Smooth muscle cell (in vitro differentiated cells): ENCODE results near the gene STON2. TPM values are rescaled to one million over a fixed set of nuclear protein-coding genes. Genes with fewer than 3 reads are reported as not detected.
A peak's percentile ranks its signal among the peaks of the same experiment; 100 is the strongest.

Experiments
- DNase-seq: peaks from one replicate; lab custom pipeline; 2025; ENCODE audit not compliant: unreplicated experiment; lab: John Stamatoyannopoulos, UW
- H2AFZ ChIP-seq: fragments of 200-600 bp; sonication (generic); 2 replicates; pipeline ENCODE4 v1.6.0; 2016; ENCODE audit warnings: antibody characterized with exemption, low read depth, mild to moderate bottlenecking
- H3F3A ChIP-seq: fragments of 200-600 bp; sonication (generic); 2 replicates; pipeline ENCODE4 v1.6.0; 2017; ENCODE audit warnings: antibody characterized with exemption, low read depth
- H3K27ac ChIP-seq: fragments of 200-600 bp; sonication (generic); 2 replicates; pipeline ENCODE4 v1.5.1; 2016; ENCODE audit warnings: low read depth, mild to moderate bottlenecking
- H3K27me3 ChIP-seq: fragments of 200-600 bp; sonication (generic); 2 replicates; pipeline ENCODE4 v1.6.1; 2016; ENCODE audit warnings: low read depth, mild to moderate bottlenecking
- H3K36me3 ChIP-seq: fragments of 200-600 bp; sonication (generic); 2 replicates; pipeline ENCODE4 v1.5.1; 2016; ENCODE audit warnings: low read depth
- H3K4me1 ChIP-seq: fragments of 200-600 bp; sonication (generic); 2 replicates; pipeline ENCODE4 v1.5.1; 2016; ENCODE audit warnings: low read depth
- H3K4me2 ChIP-seq: fragments of 200-600 bp; sonication (generic); 2 replicates; pipeline ENCODE4 v1.6.0; 2016; ENCODE audit warnings: mild to moderate bottlenecking
- H3K4me3 ChIP-seq: fragments of 200-600 bp; sonication (generic); 2 replicates; pipeline ENCODE4 v1.5.1; 2016; ENCODE audit warnings: mild to moderate bottlenecking
- H3K79me2 ChIP-seq: fragments of 200-600 bp; sonication (generic); 2 replicates; pipeline ENCODE4 v1.6.0; 2016; ENCODE audit warnings: low read depth, mild to moderate bottlenecking
- H3K9ac ChIP-seq: fragments of 200-600 bp; sonication (generic); 2 replicates; pipeline ENCODE4 v1.6.0; 2016; ENCODE audit warnings: low read depth
- H3K9me3 ChIP-seq: fragments of 200-600 bp; sonication (generic); replicated peaks from 2 replicates; pipeline ENCODE4 v1.5.1; 2016; ENCODE audit warnings: low read depth
- H4K20me1 ChIP-seq: fragments of 200-600 bp; sonication (generic); 2 replicates; pipeline ENCODE4 v1.6.0; 2016; ENCODE audit warnings: low read depth
- CTCF ChIP-seq: fragments of 200-600 bp; sonication (generic); IDR thresholded peaks from 2 replicates; pipeline ENCODE4 v1.5.1; 2017; ENCODE audit warnings: borderline replicate concordance, mild to moderate bottlenecking, antibody characterized with exemption; ENCODE audit not compliant: insufficient read depth, poor library complexity, severe bottlenecking
- WGBS: methylation state at CpG from one replicate; pipeline ENCODE4 v1.1.7; 2016; ENCODE audit warnings: low lambda C conversion rate; 5-methylcytosine and 5-hydroxymethylcytosine counted together
- polyA plus RNA-seq: library from polyadenylated mRNA; unstranded; fragments of >200 nt; fragmentation: Nextera tagmentation; extraction: Ambion mirVana; gene quantifications from 2 replicates; pipeline ENCODE4 v1.2.1, GENCODE V29; 2016
- total RNA-seq: library from RNA; depleted of rRNA; stranded (reverse); fragments of >200 nt; gene quantifications from 2 replicates; pipeline ENCODE4 v1.2.3, GENCODE V29; 2014

The STON2 gene
- total and polyA plus RNA-seq, 2 experiments from 2014 or later, result 1.7 to 43.6 TPM

GRCh38 chr14:81401420-81402122 lies 1.4 kb upstream of the STON2 start:
- H3F3A ChIP-seq, result peaks cover 6% of the 10 kb centered on the region
- no peaks in the 10 kb centered on the region for H4K20me1 ChIP-seq
- H3K4me1 ChIP-seq, result peaks cover 22% of the 10 kb centered on the region
- no peak for DNase-seq
- TF ChIP-seq CTCF, result no peak
- H3K9me3 ChIP-seq, result no peaks in the 10 kb centered on the region
- H3K4me2 ChIP-seq, result peak overlapping the region; percentile 65
- no peaks in the 10 kb centered on the region for H3K79me2 ChIP-seq
- no peak overlapping the region for H2AFZ ChIP-seq
- no peaks in the 10 kb centered on the region for H3K36me3 ChIP-seq
- peak overlapping the region; percentile 87 for H3K9ac ChIP-seq
- no peaks in the 10 kb centered on the region for H3K27me3 ChIP-seq
- no peak overlapping the region for H3K4me3 ChIP-seq
- H3K27ac ChIP-seq, result peak overlapping the region; percentile 92
- WGBS, result 90% methylated on average over 2 of the region's 2 CpGs

GRCh38 chr14:81400852-81401251 lies 728 bp upstream of the STON2 start:
- peak overlapping the region; percentile 87 for H3K9ac ChIP-seq
- DNase-seq, result no peak
- H3F3A ChIP-seq, result peaks cover 6% of the 10 kb centered on the region
- H4K20me1 ChIP-seq, result no peaks in the 10 kb centered on the region
- peaks cover 22% of the 10 kb centered on the region for H3K4me1 ChIP-seq
- no peaks in the 10 kb centered on the region for H3K9me3 ChIP-seq
- no peaks in the 10 kb centered on the region for H3K36me3 ChIP-seq
- H3K79me2 ChIP-seq, result no peaks in the 10 kb centered on the region
- peak overlapping the region; percentile 65 for H3K4me2 ChIP-seq
- WGBS, result 33% methylated on average over 8 of the region's 8 CpGs
- H3K4me3 ChIP-seq, result no peak overlapping the region
- no peak for TF ChIP-seq CTCF
- no peaks in the 10 kb centered on the region for H3K27me3 ChIP-seq
- H3K27ac ChIP-seq, result peak overlapping the region; percentile 92
- H2AFZ ChIP-seq, result no peak overlapping the region

- TF ChIP-seq CTCF, result no peak
- no peak for DNase-seq
- 88% methylated on average over 6 of the region's 6 CpGs for WGBS
Observed at GRCh38 chr14:81398196-81398891, 1.8 kb downstream of the STON2 start.

GRCh38 chr14:81396113-81396512 lies 4.0 kb downstream of the STON2 start:
- no peak overlapping the region for H3K27ac ChIP-seq
- 98% methylated on average over 7 of the region's 7 CpGs for WGBS
- H3F3A ChIP-seq, result peaks cover 12% of the 10 kb centered on the region
- H3K9me3 ChIP-seq, result no peaks in the 10 kb centered on the region
- H3K4me3 ChIP-seq, result no peak overlapping the region
- no peaks in the 10 kb centered on the region for H4K20me1 ChIP-seq
- H2AFZ ChIP-seq, result no peak overlapping the region
- no peaks in the 10 kb centered on the region for H3K27me3 ChIP-seq
- H3K4me1 ChIP-seq, result peaks cover 14% of the 10 kb centered on the region
- DNase-seq, result no peak
- no peak for TF ChIP-seq CTCF
- no peaks in the 10 kb centered on the region for H3K36me3 ChIP-seq
- H3K4me2 ChIP-seq, result no peak overlapping the region
- H3K79me2 ChIP-seq, result no peaks in the 10 kb centered on the region
- H3K9ac ChIP-seq, result no peak overlapping the region

More at GRCh38 chr14:81398196-81398891, 1.8 kb downstream of the STON2 start:
- no peak overlapping the region for H3K4me3 ChIP-seq
- H3K36me3 ChIP-seq, result no peaks in the 10 kb centered on the region
- no peak overlapping the region for H3K4me2 ChIP-seq
- no peak overlapping the region for H2AFZ ChIP-seq
- H3K9ac ChIP-seq, result no peak overlapping the region
- no peaks in the 10 kb centered on the region for H3K9me3 ChIP-seq
- peaks cover 22% of the 10 kb centered on the region for H3K4me1 ChIP-seq
- H3K27me3 ChIP-seq, result no peaks in the 10 kb centered on the region
- H3K27ac ChIP-seq, result no peak overlapping the region
- H4K20me1 ChIP-seq, result no peaks in the 10 kb centered on the region
- H3F3A ChIP-seq, result peaks cover 6% of the 10 kb centered on the region
- H3K79me2 ChIP-seq, result no peaks in the 10 kb centered on the region
